K562 (cell line): ENCODE measurements around the gene GLTP. TPM values are rescaled to one million over a fixed set of nuclear protein-coding genes. Genes with fewer than 3 reads are reported as not detected.
A peak's percentile ranks its signal among the peaks of the same experiment; 100 is the strongest.

ENCODE experiments used
- BDP1 ChIP-seq: IDR thresholded peaks from 3 replicates; pipeline ENCODE4 v1.6.1; 2011; ENCODE audit not compliant: insufficient read length, insufficient read depth
- CBFA2T3 ChIP-seq: fragments of 450-650 bp; IDR thresholded peaks from 2 replicates; pipeline ENCODE4 v1.6.1; 2017
- CBFB ChIP-seq: sonication (generic); formaldehyde crosslinking; IDR thresholded peaks from 2 replicates; pipeline ENCODE4 v1.4.0; 2020; ENCODE audit warnings: mild to moderate bottlenecking, missing genetic modification reagents
- CC2D1A ChIP-seq: fragments of 450-650 bp; IDR thresholded peaks from 2 replicates; pipeline ENCODE4 v1.6.1; 2017; ENCODE audit warnings: mild to moderate bottlenecking
- DMBX1 ChIP-seq: fragments of 250-450 bp; sonication (Bioruptor Pico); IDR thresholded peaks from 2 replicates; pipeline ENCODE4 v1.8.0; 2022; ENCODE audit warnings: inconsistent platforms, mild to moderate bottlenecking, moderate library complexity, borderline replicate concordance
- E2F3 ChIP-seq: fragments of 250-450 bp; sonication (Bioruptor Pico); IDR thresholded peaks from 2 replicates; pipeline ENCODE4 v1.4.0; 2020; ENCODE audit warnings: mild to moderate bottlenecking
- ESRRB ChIP-seq: fragments of 250-450 bp; sonication (Bioruptor Pico); IDR thresholded peaks from 2 replicates; pipeline ENCODE4 v1.5.0; 2020; ENCODE audit warnings: mild to moderate bottlenecking, moderate library complexity, borderline replicate concordance
- GATAD2A ChIP-seq: fragments of 450-650 bp; IDR thresholded peaks from 2 replicates; pipeline ENCODE4 v1.6.1; 2017
- MAFG ChIP-seq: fragments of 450-650 bp; conservative IDR thresholded peaks from 2 replicates; pipeline ENCODE4 v1.6.1; 2016; ENCODE audit warnings: missing genetic modification characterization, missing compliant biosample characterization
- MXI1 ChIP-seq: IDR thresholded peaks from 2 replicates; pipeline ENCODE4 v1.6.1; 2011; ENCODE audit warnings: low read depth, mild to moderate bottlenecking, improper control_type of control experiment, low read length
- POLR3G ChIP-seq: IDR thresholded peaks from 2 replicates; pipeline ENCODE4 v1.6.1; 2011; ENCODE audit not compliant: insufficient read length, insufficient replicate concordance; ENCODE audit errors: extremely low read depth
- RBM22 ChIP-seq: fragments of 200-400 bp; formaldehyde crosslinking; IDR thresholded peaks from 2 replicates; pipeline ENCODE4 v1.6.1; 2018; ENCODE audit warnings: low read length, low read depth; ENCODE audit not compliant: poor library complexity, severe bottlenecking
- SAP30 ChIP-seq: fragments of 200-600 bp; sonication (generic); IDR thresholded peaks from 2 replicates; pipeline ENCODE4 v1.6.1; 2012; ENCODE audit warnings: borderline replicate concordance, low read depth, mild to moderate bottlenecking, moderate library complexity, low read length, control low read depth, inconsistent platforms; ENCODE audit not compliant: insufficient read depth, poor library complexity, severe bottlenecking
- TARDBP ChIP-seq: fragments of 450-650 bp; IDR thresholded peaks from 2 replicates; pipeline ENCODE4 v1.6.1; 2016
- TCF7L2 ChIP-seq: fragments of 150-350 bp; IDR thresholded peaks from 2 replicates; pipeline ENCODE4 v1.6.1; 2016; ENCODE audit warnings: low read depth, mild to moderate bottlenecking, low read length, moderate library complexity
- ZNF121 ChIP-seq: sonication (generic); formaldehyde crosslinking; conservative IDR thresholded peaks from 2 replicates; pipeline ENCODE4 v1.8.0; 2022; ENCODE audit warnings: missing genetic modification reagents
- ZNF263 ChIP-seq: sonication (generic); formaldehyde crosslinking; IDR thresholded peaks from 2 replicates; pipeline ENCODE4 v1.8.0; 2022; ENCODE audit warnings: mild to moderate bottlenecking, missing genetic modification reagents, borderline replicate concordance
- ZNF436 ChIP-seq: fragments of 250-450, 450-650 bp; sonication (Bioruptor Pico); formaldehyde crosslinking; IDR thresholded peaks from 2 replicates; pipeline ENCODE4 v1.7.0; 2020; ENCODE audit warnings: mild to moderate bottlenecking
- ZNF766 ChIP-seq: fragments of 200-800 bp; sonication (Bioruptor generic); conservative IDR thresholded peaks from 2 replicates; pipeline ENCODE4 v1.6.1; 2016; ENCODE audit warnings: missing genetic modification characterization, missing compliant biosample characterization
- ZSCAN32 ChIP-seq: fragments of 450-650 bp; formaldehyde crosslinking; IDR thresholded peaks from 2 replicates; pipeline ENCODE4 v1.4.0; 2020; ENCODE audit warnings: mild to moderate bottlenecking, moderate library complexity
- polyA plus RNA-seq, 8 experiments: library from polyadenylated mRNA; depleted of rRNA in 4 of 8; stranded (reverse) in 5 of 8; unstranded in 3 of 8; fragments of >200 nt; fragmentation: Nextera tagmentation in 2 of 8; fragmentation: Illumina TruSeq in 1 of 8; extraction: Ambion mirVana in 2 of 8; extraction: Trizol in 1 of 8; gene quantifications; 2 replicates each; pipeline versions ENCODE4 v1.2.1 to v1.2.3, GENCODE V29; 2011 to 2014; ENCODE audit warnings: inconsistent platforms in 1 of 8, missing spikeins in 1 of 8
- total RNA-seq, 7 experiments: library from RNA; depleted of rRNA in 6 of 7; stranded (reverse); fragments of >200 nt in 6 of 7; fragmentation: Illumina TruSeq in 2 of 7; extraction: Trizol in 2 of 7; gene quantifications; 2 replicates each; pipeline versions ENCODE4 v1.2.1 to v1.2.3, GENCODE V29; 2011 to 2021; ENCODE audit warnings: low replicate concordance in 1 of 7
- TF ChIP-seq, protein P1 (sequence below): fragments of 450-650 bp; IDR thresholded peaks from 2 replicates; pipeline ENCODE4 v1.6.1; 2017; ENCODE audit warnings: antibody characterized with exemption, mild to moderate bottlenecking
- TF ChIP-seq, protein P2 (sequence below): fragments of 250-450 bp; sonication (Bioruptor Pico); IDR thresholded peaks from 2 replicates; pipeline ENCODE4 v1.4.0; 2020; ENCODE audit warnings: mild to moderate bottlenecking, moderate library complexity, borderline replicate concordance

The GLTP gene
- total and polyA plus RNA-seq, 9 of the 15 experiments (the other 6 are each of a cell fraction or from before 2014, with no cell fraction given) = 4.4 to 8.3 (median 6.1) TPM

DNA sequence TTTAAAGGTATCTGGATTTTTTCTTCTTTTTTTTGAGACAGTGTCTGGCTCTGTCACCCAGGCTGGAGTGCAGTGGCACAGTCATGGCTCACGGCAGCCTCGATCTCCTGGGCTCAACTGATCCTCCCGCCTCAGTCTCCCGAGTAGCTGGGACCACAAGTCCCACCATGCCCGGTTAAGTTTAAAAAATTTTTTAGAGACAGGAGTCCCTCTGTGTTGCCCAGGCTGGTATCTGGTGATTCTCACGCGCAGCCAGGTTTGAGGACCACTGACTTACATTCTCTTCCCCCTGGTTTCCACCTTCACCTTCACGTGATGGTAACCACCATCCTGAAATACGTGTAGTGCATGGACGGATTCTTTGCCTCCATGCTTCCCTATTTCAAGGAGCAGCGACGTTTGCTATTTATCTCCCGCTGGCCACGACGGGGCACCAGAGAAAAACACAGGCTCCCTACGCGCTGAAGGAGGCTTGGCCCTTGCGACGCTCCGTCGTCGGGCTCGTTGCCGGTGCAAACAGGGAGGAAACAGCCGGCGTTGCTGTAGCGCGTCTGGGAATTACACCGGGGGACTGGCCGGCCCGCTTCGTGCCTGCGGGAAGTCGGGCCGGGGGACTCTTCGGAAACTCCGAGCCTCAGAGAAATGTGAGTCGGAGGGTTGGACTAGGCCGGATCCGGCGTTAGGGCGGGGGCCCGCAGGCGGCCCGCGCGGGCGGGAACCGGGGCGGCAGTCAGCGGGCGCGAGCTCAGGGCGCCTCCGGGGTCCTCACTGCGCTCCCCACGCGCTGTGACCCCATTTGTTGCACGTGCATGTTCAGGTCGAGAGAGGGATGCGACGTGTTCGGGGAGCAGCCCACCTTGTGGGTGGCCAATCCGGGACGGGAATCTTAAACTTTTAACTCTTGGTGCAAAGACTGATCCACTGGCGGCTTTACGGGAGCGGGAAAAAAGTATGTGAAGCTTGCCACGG, 19.7 kb upstream of the GLTP start, which contains the start of gene TCHP (continued):
- TF ChIP-seq TCF7L2 (no peak), TARDBP (peak; percentile 71; the same call in 1 of the 2 replicates), ZNF263 (CRISPR knock-in tag) (peak; percentile 36; the same call in 1 of the 2 replicates), ESRRB (CRISPR knock-in tag) (no peak), SAP30 (peak; percentile 91), ZNF121 (no peak), RBM22 (no peak), MXI1 (no peak), ZNF766 (CRISPR knock-in tag) (no peak), CBFB (CRISPR knock-in tag) (peak; percentile 35), ZSCAN32 (no peak), DMBX1 (CRISPR knock-in tag) (0 out of 2 replicates have a peak, but pooled peaks have one; percentile 53), GATAD2A (no peak), MAFG (tag) (no peak), BDP1 (no peak), POLR3G (no peak), CC2D1A (no peak), E2F3 (CRISPR knock-in tag) (peak; percentile 85), ZNF436 (CRISPR knock-in tag) (no peak), CBFA2T3 (no peak)
- TF ChIP-seq, protein P1, sequence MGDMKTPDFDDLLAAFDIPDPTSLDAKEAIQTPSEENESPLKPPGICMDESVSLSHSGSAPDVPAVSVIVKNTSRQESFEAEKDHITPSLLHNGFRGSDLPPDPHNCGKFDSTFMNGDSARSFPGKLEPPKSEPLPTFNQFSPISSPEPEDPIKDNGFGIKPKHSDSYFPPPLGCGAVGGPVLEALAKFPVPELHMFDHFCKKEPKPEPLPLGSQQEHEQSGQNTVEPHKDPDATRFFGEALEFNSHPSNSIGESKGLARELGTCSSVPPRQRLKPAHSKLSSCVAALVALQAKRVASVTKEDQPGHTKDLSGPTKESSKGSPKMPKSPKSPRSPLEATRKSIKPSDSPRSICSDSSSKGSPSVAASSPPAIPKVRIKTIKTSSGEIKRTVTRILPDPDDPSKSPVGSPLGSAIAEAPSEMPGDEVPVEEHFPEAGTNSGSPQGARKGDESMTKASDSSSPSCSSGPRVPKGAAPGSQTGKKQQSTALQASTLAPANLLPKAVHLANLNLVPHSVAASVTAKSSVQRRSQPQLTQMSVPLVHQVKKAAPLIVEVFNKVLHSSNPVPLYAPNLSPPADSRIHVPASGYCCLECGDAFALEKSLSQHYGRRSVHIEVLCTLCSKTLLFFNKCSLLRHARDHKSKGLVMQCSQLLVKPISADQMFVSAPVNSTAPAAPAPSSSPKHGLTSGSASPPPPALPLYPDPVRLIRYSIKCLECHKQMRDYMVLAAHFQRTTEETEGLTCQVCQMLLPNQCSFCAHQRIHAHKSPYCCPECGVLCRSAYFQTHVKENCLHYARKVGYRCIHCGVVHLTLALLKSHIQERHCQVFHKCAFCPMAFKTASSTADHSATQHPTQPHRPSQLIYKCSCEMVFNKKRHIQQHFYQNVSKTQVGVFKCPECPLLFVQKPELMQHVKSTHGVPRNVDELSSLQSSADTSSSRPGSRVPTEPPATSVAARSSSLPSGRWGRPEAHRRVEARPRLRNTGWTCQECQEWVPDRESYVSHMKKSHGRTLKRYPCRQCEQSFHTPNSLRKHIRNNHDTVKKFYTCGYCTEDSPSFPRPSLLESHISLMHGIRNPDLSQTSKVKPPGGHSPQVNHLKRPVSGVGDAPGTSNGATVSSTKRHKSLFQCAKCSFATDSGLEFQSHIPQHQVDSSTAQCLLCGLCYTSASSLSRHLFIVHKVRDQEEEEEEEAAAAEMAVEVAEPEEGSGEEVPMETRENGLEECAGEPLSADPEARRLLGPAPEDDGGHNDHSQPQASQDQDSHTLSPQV = peak; percentile 65; the same call in 1 of the 2 replicates
- TF ChIP-seq, protein P2, sequence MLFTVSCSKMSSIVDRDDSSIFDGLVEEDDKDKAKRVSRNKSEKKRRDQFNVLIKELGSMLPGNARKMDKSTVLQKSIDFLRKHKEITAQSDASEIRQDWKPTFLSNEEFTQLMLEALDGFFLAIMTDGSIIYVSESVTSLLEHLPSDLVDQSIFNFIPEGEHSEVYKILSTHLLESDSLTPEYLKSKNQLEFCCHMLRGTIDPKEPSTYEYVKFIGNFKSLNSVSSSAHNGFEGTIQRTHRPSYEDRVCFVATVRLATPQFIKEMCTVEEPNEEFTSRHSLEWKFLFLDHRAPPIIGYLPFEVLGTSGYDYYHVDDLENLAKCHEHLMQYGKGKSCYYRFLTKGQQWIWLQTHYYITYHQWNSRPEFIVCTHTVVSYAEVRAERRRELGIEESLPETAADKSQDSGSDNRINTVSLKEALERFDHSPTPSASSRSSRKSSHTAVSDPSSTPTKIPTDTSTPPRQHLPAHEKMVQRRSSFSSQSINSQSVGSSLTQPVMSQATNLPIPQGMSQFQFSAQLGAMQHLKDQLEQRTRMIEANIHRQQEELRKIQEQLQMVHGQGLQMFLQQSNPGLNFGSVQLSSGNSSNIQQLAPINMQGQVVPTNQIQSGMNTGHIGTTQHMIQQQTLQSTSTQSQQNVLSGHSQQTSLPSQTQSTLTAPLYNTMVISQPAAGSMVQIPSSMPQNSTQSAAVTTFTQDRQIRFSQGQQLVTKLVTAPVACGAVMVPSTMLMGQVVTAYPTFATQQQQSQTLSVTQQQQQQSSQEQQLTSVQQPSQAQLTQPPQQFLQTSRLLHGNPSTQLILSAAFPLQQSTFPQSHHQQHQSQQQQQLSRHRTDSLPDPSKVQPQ = no peak
